CD4-positive, alpha-beta T cell treated with Interleukin-2 at 100 ng/mL for 4 hours (primary cell): ENCODE data around the gene HSD17B12.
"Not testable (repeated sequence)": the region's sequence is repeated elsewhere in the genome, so short reads cannot be mapped to it uniquely, and the experiment has no call there.

ENCODE experiments used
- DNase-seq: peaks from one replicate; pipeline ENCODE4 v3.0.0-alpha.2; 2020; ENCODE audit warnings: low spot score

HSD17B12 gene

DNA sequence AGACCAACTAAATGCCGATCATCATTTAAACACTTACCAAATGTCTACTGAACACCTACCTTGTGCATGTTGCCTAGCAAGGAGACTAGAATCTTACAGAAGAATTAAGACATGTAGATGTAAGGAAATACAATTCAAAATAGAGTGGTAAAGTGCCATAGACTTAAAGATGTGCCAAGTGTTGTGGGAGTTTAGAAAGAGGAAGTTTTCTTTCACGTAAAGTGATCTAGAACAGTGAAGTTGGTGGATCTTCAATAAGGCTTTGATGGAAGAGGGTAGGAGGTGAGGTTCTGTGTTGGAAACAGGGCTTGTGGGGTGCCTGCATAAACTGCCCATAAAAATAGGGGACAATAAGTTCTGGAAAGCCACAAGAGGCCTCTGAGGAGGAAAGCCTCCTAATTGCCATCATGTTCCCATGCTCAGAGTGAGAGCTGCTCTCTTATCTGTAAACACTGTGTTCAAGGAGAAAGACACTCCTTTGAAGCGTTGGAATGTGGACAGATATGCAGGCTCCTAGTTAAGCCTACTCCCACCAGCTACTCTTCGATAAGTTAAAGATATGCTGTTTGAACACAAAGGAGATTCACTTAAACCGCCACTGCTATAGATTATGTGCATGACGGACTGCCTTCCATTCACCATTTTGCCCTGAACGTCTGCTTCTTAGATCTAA is 66.7 kb downstream of the HSD17B12 start:
- DNase-seq: no peak

DNA sequence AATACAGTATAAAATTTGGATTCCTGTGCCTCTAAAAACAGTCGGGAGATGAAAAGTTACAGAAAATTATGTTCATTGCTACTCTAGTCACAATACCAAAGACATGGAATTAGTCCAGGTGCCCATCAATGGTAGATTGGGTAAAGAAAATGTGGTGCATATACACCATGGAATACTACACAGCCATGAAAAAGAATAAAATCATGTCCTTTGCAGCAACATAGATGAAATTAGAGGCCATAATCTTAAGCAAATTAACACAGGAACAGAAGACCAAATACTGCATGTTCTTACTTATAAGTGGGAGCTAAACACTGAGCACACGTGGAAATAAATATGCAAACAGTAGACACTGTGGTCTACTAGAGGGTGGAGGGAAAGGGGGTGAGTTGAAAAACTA is 67.6 kb downstream of the HSD17B12 start:
- DNase-seq: no peak

DNA sequence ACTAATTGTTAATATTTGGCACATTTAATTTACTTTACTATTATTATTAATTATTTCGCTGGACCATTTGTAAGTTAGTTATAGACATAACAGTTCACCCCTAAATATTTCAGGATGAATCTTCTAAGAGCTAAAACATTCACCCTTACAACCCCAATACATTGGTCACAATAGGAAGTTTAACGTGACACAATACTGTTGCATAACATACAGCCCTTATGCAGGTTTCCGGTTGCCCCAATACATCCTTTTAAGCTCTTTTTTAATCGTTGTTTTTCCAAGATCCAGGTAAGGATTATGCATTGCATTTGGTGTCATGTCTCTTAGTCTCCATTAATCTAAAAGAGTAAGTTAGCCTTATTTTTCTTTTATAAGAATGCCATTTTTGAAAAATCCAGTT is 71.2 kb downstream of the HSD17B12 start:
- no peak for DNase-seq

DNA sequence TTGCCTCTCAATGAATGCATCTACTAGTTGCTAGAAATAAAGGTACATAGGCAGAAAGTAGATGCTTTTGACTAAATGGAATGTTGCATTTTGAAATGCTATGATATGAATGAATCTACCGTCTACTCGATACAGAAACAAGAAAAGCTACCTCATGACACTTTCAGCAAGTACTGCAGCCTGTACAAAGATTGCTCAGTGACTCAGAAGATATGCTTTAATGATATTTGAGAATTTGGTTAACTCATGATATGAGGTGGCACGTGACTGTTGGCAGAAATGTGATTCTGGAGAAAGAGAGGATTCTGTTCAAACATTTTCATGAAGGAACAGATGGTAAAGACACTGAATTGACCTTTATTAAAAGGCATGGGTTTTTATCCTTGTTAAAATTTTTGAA is 76.0 kb downstream of the HSD17B12 start:
- DNase-seq: no peak

DNA sequence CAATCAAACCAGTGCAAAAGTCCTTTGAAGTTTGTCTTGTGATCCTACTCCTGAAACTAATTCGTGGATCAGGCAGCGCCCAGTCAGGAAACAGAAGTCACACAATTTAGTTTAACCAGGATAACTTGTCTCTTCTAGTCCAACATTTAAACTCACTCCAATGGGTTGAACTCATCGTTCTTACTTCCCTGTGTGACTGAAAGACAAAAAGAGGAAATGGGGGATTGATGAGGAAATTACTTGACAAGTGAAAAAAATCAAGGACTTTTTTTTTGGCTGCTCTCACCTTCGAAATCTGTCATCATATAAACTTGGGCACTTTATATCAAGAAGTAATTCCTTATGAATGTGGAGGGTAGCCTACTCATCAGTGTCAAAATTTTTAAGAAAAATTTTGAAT is 78.4 kb downstream of the HSD17B12 start:
- no peak for DNase-seq

DNA sequence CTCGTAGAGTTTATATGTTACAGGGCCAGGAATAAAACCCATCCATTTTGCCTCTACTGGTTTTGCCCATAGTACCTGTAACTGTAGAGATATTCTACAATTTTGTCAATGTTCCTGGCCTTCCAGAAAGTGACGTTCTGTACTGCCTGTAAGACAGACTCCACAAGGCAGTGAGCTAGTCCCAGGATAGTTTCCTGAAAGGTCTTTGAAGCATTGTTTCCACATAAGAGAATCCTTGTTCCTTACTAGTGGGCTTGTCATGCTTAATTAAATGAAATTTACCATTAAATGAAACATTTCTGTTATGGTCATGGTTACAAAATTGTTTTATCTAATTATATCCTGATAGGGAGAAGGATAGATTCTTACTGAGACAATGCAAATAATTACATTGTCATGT is 80.4 kb downstream of the HSD17B12 start:
- DNase-seq: no peak

DNA sequence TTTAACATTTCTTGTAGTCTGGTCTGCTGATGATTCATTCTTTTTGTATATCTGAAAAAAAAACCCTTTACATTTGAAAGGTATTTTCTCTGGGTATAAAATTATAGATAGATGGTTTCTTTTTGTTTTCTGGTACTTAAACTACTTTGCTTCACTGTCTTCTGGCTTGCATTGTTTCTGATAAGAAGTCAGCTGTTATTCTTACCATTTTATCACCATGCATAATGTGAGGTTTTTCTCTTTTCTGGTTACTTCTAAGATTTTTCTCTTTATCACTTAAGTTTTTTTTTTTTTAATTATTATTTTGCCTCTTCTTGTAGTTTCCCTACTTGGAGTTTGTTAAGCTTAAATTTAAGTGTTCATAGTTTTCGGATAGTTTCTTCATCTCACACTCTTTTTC is 84.7 kb downstream of the HSD17B12 start:
- no peak for DNase-seq

DNA sequence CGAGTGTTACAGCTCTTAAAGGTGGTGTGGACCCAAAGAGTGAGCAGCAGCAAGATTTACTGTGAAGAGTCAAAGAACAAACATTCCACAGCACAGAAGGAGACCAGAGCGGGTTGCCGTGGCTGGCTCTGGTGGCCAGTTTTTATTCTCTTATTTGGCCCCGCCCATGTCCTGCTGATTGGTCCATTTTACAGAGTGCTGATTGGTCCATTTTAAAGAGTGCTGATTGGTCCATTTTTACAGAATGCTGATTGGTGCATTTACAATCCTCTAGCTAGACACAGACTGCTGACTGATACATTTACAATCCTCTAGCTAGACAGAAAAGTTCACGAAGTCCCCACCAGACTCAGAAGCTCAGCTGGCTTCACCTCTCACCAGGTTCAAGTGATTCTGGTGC is 88.1 kb downstream of the HSD17B12 start:
- DNase-seq: not testable (repeated sequence)

DNA sequence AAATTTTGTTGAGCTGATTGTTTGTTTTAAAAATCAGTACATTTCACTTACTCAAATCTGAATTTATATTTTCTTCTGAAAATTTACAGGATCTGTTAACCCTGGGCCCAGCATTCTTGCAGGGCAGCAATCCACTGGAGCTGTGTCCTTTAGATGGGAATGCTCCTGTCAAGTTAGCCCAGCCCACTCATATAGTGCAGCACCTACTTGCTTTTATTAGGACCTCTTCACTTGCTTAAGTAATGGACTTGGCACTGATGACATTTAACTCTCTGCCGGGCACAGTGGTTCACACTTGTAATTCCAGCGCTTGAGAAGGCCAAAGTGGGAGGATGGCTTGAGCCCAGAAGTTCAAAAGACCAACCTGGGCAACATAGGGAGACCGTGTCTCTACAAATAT is 89.6 kb downstream of the HSD17B12 start:
- DNase-seq: no peak

DNA sequence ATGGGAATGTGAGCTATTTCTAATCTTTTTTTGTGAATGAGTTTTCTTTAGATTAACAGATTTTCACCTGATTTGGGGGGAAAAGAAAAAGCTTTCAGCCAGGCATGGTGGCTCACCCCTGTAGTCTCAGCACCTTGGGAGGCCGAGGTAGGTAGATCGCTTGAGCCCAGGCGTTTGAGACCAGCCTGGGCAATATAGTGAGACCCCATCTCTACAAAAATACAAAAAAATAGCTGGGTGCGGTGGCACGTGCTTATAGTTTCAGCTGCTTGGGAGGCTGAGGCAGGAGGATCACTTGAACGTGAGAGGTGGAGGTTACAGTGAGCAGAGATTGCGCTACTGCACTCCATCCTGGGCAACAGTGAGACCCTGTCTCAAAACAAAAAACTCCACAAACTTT is 92.2 kb downstream of the HSD17B12 start:
- DNase-seq: no peak

DNA sequence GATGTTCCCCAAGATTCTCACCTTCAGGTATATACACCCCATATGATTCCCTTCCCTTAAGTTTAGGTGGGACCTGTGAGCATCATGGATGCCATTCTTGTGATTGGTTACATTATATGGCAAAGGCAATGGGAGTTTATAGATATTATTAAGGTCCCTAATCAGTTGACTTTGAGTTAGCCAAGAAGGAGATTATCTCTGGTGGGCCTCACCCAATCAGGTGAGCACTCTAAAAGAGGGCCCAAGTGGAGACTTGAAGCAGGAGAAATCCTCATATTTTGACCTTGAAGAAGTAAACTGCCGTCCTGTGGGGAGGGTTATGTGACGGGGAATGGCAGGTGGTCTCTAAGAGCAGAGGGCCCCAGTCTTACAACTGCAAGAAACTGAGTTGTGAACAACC is 94.2 kb downstream of the HSD17B12 start:
- no peak for DNase-seq

DNA sequence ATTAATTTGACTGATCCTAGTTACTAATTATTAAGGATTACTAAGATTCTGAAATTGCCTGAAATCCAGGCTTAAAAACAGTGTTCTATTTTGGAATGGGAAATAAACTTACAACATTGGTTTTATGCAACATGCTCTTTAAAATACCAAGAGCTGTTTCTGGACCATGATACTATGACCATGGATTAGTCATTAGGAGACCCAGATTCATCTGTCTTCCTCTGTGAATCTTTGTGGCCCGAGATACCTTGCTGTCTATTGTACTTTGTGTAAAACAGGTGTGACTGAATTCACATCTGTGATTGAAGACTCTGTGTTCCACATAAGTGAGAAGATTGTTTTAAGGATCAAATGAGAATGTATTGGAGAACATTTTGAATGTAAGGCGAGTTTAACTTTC is 98.8 kb downstream of the HSD17B12 start:
- no peak for DNase-seq

DNA sequence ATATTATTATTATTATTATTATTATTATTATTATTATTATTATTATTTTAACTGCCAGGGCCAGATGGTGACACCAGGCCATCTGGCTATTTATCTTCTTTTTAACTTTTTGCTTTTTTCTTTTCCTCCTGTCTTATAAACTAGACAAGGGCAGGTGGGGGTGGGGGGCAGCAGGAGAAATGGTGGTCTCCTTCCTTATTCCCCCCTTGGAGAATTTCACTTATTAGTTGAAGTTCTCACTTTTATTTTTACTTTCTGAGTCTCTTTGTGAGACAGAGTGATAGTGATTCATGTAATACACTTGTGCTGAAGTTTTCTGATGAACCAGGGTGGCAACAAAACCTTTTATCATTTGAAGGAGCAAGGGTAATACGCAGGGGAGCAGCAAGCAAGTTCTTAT is 103.8 kb downstream of the HSD17B12 start:
- no peak for DNase-seq

DNA sequence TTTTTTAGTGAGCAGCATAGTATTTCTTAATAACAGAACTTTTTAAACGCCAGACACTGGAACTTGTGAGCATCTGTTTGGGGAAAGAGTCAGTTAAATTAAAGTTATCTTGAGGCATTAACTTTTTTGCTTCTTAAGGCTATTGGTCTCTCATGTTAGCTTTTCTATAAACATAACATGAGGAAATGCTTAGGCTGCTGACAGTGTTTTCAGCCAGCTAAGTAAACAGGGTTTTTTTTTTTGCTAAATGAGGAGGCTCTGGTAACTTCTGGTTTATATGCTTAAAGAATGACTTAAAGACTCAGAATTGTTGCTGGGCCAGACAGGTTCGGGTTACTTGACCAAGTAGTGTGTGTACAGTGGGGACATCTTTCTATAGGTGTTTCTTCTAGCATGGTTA is 104.3 kb downstream of the HSD17B12 start:
- DNase-seq: no peak

DNA sequence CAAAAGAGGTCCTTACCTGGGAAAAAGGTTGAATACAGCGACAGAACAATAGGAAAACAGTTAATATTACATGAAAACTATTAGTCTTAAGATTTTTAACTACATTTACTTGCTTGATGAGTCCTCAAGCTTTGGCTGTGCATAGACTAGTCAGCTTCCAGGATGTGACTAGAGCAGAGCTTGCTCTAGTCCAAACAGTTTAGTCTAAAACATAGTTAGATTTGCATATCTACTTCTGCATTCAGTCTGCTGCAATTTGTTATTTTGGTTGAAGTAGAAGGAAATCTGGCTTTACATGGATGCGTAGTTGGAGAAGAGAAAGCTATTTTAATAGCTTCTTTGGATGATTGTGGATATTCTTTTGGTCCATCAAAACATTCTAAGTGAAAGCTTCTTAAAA is 104.8 kb downstream of the HSD17B12 start:
- no peak for DNase-seq

DNA sequence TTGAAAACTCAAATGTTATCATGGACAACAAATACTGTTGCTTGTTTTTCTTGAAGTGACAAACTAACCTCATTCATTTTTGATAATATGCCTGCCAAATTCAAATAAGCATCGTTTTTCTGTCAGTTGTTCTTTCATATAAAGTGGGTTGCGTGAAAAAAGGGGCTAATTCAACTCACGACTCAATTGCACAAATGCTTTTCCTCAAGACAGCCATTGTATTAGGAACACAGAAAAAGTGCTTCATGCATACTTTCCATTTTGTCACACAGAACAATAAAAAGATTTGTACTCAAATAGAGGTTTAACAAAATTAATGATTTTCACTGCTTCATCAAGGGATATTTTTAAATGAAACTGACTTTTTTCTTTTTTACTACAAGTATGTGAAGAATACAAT is 105.5 kb downstream of the HSD17B12 start:
- DNase-seq: no peak

DNA sequence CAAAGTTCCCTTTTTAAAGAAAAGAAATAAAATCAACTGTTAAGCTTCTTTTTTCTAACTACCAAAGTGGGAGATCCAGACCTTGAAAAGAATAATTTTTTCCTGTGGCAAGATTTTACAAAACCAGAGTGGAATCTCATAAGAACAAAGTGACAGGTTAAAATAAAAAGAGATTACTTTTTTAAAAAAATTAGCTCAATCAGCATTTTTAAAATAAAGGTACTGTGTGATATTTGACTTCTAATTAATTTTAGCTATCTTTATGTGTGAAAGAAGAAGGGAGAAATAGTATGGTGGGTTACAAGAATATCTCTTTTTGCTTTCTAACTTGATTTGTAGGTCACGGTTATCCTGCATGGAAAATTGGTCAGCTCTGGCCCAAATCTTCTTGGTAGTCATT is 107.3 kb downstream of the HSD17B12 start:
- no peak for DNase-seq

DNA sequence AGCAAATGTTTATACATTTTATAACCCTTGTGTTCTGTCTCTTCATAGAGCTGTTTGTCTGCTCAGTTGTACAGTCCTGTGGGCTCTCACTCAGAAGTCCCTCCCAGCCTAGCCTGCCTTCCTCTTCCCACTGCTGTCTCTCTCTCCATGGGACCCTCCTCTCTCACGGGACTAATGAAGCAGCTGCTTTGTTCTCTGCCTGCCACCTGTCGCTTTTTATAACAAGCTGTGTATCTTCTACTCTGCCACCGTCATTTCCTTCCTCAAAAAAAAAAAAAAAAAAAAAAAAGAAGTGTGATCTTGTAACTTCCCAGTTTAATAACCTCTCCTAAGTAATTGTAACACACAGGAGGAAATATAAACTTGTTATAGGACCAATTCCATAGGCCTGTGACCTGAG is 107.9 kb downstream of the HSD17B12 start:
- DNase-seq: no peak

DNA sequence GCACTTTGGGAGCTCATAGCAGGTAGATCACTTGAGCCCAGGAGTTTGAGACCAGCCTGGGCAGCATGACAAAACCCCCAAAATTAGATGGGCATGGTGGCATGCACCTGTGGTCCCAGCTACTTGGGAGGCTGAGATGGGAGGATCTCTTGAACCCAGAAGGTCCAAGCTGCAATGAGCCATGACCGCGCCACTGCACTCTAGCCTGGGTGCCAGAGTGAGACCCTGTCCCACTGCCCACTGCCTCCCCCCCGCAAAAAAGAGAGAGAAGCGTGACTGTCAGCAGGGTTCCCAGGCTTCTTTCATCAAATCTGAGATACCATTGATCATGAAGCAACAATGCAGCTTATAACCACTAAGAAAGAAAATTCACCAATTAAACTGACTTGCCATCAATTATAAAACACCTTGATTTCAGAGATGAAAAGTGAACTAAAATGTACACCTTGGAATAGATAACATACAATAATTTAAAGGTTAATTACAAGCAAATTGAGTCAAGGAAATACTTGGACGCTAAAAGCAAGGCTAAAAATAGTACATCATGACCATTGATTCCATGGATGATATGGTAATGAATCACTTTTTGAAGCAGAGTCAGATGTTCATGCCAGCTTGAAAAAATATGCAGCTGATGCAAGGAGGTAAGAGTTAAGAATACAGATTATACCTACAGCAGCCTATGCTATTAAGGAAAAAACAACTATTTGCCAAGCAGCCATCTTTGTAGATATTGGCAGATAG is 109.3 kb downstream of the HSD17B12 start:
- no peak for DNase-seq

DNA sequence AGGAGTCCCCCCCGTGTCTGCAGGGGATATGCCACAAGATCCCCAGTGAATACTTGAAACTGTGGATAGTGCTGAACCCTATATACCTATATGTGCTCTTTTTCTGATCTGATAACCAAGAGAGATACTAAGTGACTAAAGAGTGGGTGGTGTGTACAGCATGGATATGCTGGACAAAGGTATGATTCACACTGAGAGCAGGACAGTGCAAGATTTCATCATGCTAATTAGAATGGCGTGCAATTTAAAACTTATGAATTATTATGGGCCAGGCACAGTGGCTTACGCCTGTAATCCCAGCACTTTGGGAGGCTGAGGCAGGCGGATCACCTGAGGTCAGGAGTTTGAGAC is 109.9 kb downstream of the HSD17B12 start:
- no peak for DNase-seq

DNA sequence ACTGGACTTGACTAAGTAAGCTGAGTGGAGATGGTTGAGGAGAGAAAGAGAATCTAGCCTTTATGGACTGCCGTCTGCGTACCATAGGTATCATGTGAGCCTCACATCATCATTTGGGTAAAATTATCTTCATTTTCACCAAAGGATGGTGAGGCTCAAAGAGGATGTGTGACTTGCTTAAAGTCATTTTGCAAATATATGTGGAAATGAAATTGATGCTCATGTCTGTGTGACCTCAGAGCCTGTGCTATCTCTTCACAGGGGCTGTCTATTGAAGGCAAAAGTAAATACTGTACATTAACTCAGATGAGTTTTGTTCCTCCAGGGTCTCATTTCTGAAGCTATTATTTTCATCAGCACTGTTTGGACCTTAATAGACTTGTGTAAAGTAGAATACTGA is 116.8 kb downstream of the HSD17B12 start:
- DNase-seq: no peak

DNA sequence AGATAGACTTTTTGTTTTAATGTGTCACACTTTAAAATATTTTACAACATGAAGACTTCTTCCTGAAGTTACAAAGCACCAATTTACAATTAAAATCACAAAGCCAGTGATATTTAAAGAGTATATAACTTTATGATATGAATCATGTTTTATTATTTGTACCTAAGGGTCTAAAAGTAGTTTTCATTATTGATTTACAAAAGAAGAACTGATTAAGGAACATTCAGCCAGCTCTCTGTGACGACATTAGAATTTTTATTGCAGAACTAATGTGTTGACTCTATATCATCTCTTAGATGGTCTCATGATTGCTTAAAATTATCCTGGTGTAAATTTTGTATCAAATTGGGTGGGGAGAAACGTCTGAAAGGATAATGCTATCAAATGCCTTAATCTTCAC is 117.3 kb downstream of the HSD17B12 start:
- DNase-seq: no peak

DNA sequence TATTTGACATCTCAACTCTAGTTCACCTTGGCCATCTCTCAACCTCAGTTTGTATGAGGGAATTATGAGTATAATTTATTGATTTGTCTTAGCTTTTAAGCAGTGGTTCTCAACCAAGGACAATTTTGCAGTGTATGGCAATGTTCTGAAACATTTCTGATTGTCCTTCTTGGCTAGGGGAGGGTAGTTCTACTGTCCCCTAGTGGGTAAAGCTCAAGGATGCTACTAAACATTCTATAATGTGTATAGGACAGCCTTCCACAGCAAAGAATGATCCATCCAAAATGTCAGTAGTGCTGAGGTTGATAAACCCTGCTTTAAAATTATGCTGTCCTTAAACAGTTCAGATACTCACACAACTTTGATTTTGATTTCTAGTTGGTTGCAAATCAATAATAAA is 122.0 kb downstream of the HSD17B12 start:
- DNase-seq: no peak

DNA sequence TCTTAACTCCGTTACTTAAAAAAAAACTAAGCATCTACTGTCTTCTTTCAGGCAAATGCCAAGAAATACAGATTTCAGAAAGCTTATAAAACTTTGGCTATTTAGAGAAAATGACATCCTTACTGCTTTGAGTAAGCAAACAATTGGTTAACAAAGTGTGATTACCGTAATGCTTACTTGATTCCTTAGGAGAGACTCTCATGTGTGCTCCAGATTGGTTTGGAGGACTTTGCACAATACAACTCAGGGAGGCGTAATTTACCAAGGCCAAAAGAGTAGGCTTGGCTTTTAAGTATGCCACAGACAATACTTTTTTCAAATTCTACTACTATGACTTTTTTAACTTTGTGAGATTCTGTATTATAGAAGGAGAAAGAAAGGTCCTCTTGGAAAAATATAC is 123.2 kb downstream of the HSD17B12 start:
- DNase-seq: no peak
